Inflammatory macrophage treated with lipopolysaccharide for 4 hours (primary cell): ENCODE data around the gene TUBB4B.

Experiments
- DNase-seq: peaks from one replicate; pipeline ENCODE4 v3.0.0-alpha.2; 2020

Gene TUBB4B

DNA sequence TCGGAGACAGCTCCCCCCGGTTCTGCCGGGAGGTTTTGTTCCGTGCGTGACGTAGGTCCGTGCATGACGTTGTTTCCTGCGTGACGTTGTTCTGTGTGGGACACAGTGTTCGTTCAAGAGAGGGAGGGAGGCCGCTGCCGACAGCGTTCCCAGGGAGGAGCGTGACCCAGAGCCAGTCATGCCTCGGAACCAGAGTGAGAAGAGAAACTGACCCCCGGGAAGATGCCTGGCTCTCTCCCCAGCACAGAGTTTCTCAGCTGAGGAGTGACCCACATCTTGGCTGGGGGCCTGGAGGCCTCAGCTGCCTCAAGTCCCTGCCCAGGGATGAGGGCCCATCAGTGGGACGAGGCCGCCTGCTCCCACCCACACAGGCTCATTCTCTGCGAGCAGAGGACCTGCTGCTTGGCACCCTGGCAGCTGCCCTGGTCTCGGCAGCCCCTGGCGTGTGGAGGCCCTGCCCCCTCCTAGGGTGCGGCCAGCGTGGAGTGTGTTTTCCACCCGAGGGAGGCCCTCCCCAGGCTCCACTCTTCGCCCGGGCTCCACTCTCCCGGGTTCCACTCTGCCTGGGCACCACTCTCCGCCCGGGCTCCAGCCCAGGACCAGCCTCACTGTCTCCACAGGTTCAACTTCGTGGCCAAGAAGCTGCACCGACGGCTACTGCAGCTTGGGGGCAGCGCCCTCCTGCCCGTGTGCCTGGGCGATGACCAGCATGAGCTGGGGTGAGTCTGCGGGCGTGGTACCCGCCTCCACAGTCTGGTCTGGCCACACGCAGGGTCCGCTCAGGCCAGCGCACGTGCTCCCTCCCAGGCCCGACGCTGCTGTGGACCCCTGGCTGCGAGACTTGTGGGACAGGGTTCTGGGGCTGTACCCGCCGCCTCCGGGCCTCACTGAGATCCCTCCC, 27.7 kb upstream of the TUBB4B start:
- no peak for DNase-seq

DNA sequence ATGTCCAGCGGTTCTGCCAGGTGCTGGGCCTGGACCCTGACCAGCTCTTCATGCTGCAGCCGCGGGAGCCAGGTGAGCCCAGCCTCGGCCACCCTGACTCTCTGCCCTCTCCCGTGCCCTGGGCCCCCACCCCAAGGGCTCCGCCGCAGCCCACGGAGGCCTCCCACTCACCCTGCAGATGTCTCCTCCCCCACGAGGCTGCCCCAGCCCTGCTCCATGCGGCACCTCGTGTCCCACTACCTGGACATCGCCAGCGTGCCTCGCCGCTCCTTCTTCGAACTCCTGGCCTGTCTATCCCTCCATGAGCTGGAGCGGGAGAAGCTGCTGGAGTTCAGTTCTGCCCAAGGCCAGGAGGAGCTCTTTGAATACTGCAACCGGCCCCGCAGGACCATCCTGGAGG, 26.5 kb upstream of the TUBB4B start:
- DNase-seq, result no peak

DNA sequence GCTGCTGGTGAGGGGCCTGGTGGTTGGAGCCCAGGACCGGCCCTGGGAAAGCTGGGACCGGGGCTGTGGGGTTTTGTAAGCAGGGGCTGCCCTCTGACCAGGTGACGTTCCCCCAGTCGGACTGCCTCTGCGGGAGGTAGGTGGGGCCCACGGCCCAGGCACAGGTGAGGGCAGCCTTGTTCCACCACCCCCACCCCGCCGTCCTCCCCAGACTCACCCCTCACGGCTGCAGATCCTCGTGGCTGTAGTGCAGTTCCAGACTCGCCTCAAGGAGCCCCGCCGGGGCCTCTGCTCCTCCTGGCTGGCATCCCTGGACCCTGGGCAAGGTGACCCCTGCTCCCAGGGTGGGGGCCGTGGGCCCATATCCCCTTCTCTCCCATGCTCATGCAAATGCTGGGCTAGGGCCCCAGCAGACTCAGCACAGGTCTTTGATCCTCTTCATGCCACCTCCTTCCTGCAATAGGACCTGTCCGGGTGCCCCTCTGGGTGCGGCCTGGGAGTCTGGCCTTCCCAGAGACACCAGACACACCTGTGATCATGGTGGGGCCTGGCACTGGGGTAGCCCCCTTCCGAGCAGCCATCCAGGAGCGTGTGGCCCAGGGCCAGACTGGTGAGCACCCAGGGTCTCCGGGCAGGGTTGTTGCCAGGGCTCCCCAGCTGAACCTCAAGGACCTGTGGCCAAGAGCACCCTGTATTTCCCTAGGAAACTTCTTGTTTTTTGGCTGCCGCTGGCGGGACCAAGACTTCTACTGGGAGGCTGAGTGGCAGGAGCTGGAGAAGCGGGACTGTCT, 25.7 kb upstream of the TUBB4B start:
- no peak for DNase-seq

DNA sequence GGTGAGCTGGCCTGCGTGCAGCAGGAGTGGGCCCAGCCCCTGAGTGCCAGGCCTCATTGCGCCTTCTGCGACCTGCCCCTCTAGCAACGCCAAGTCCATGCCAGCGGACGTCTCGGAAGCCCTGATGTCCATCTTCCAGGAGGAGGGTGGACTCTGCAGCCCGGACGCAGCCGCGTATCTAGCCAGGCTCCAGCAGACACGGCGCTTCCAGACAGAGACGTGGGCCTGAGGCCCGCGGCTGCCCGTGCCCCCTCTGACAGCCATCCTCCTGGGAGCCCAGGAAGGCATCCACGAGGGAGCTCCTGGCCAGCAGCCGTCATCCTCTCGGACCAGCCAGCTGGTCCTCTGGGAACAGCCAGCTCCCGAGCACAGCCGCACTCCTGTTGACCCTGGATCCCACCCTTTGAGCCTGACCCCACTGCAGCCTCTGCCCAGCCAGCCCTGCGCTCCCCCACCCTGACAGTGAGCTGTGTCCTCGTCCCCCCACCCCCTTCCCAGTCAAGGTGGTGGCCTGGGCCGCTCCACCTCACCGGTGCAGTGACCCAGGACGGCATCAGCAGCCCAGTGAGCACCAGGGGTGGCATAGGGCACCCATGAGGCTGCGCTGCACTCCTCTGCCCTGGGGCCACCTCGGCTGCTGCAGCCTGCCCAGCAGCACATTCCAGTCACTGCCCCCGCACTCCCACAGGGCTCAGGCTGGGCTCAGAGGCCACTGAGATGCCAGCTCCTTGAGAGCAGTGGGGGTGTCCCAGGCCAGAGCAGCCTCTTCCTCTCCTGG, 24.7 kb upstream of the TUBB4B start:
- DNase-seq, result no peak

DNA sequence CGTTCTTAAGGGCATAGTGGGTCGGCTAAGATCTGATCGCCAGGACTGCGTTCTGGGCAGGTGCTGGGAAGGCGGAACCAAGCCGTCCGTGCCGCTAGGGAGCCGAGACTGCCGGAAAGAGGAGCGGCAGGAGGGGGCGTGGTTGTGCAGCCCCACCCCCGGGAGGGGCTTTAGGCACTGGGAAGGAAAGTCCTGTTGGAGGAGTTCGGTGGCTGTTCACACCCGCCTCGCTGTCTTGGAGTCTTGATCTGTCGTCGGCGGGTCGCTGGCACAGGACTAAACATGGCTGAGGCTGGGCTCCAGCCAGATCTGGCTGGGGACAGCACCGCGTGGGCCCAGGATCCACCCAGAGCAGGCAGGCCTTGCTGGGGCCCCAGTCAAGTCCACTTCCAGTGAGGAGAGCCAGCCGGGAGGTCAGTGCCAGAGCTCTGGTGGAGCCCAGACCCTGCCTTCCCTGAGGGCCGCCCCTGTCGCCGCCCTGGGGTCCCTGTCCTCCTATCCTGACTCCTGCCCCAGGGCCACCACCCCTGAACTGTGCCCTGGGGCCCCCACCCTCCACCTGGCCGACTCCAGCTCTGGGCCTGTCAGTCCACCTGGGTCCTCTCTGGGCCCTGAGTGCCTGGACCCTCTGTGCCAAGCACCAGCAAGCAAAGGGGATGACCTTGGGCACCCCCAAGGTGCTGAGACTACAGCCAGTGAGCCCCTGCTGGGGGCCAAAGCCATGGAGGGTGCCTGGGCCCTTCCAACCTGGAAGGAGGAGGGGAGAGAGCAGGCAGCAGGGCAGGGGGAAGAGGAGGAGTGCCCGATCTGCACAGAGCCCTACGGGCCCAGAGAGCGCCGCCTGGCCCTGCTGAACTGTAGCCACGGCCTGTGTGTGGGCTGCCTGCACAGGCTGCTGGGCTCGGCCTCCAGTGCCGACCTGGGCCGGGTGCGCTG, 23.5 kb upstream of the TUBB4B start:
- DNase-seq, result no peak

DNA sequence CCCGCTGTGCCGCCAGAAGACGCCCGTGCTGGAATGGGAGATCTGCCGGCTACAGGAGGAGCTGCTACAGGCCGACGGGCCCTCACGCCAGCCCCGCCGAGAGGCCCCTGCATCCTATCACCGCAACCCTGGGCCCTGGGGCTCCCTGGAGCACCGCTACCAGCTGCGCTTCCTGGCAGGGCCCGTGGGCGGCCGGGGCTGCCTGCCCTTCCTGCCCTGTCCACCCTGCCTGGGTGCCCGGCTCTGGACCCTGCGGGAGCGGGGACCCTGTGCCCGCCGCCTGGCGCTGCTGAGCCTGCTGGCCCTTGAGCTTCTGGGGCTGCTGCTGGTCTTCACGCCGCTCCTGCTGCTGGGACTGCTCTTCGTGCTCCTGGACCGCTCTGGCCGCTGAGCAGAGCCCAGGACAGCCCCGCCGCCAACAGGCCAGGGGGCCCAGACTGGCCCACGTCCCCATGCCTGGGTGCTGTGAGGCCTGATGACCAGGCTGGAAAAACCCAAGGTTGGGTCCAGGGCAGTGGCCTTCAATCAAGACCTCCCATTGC, 22.8 kb upstream of the TUBB4B start:
- no peak for DNase-seq

DNA sequence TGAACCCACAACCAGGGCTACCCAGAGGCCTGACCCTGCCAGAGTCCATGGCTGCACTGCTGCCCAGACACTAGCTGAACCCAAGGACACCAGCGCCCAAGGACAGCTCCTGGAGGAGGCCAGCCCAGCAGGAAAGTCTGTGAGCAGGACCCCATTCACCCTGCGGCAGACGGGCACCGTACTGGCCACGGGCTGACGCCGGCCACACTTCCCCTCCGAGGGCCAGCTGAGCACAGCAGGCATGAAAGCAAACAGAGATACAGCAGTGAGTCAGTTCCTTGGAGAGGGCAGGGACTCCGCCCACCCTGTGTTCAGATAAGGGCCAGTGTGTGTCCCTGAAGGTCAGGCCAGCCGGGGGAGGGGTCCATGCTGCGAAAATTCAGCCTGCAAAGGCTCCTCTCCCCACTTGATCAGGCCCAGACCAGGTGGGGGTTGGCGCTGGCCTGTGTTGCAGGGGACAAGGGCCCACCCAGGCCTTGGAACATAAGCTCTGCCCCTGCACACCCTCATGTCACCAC, 22.3 kb upstream of the TUBB4B start:
- peak; percentile 34 for DNase-seq

DNA sequence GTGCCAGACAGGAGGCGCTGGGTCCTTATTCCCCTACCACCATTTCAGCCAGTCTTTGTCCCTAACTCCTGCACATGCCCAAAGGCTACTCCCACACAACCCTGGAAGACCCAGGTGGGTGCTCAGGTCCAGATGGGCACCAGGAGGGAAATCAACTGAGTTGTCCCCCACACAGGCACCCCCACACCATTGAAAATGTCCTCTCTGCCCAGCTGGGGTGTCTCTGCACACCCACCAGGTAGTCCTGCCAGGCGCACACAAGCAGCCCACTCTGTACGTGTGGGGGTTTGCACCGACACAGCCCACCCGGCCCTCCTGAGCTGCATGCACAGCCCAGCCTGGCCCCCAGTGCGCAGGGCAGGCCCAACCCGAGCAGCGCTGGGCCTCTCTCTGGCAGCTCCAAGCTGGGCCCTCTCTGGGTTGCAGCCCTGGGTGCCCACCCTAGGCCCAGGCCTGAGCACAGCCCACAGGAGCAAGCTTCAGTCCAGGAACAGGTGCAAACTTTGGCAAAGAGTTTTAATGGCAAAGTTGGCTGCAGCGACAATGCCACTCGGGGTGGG, 21.2 kb upstream of the TUBB4B start:
- DNase-seq, result no peak

DNA sequence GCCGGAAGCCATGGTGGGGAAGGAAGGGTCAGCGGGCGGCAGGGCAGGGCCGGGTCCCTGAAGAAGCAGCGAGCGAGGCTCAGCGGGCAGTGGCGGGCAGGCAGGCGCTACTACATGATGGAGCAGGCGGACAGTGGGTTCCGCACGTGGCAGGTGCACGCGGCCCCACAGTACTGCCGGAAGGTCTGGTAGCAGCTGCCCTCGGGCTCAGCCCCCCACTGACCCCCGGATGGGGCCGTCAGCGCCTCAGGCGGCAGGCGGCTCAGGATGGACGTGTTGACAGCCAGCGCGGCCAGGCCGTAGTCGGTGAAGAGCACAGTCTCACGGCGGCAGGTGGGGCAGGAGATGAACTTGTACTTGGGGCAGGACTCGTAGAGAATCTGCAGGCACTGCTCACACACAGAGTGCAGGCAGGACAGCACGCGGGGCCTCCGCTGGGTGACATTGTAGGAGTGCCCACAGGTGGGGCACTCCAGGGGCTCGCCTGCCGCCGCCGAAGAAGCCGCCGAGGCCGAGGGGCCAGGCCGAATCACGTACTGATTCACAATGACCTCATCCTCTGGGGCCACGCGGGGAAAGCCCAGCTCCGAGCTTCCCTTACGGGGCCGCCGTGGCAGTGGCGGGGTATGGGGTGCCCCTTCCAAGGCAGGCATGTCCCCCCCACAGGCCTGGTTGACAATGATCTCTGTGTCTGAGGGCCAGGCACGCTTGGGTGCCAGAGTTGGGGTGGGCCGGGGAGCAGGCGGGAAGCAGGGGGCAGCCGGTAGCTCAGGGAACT, 20.6 kb upstream of the TUBB4B start:
- no peak for DNase-seq

DNA sequence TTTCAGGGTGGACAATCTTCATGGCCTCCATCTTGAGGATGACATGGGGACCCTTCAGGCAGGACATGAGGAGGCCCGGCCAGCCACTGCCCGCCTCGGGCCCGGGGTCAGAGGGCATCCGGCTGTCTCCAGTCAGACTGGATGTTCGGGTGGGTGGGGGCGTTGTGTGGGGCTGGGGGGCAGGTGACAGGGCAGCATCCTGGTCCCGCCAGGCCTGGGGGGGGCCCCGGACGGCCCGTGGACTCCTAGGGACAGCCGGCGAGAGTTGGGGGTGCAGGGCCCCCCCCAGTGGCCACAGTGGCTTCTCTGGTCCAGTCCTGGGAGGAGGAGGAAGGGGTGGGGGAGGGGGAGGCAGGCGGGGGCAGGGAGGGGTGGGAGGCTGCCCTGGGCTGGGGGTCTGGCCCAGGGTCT, 20.0 kb upstream of the TUBB4B start:
- no peak for DNase-seq

DNA sequence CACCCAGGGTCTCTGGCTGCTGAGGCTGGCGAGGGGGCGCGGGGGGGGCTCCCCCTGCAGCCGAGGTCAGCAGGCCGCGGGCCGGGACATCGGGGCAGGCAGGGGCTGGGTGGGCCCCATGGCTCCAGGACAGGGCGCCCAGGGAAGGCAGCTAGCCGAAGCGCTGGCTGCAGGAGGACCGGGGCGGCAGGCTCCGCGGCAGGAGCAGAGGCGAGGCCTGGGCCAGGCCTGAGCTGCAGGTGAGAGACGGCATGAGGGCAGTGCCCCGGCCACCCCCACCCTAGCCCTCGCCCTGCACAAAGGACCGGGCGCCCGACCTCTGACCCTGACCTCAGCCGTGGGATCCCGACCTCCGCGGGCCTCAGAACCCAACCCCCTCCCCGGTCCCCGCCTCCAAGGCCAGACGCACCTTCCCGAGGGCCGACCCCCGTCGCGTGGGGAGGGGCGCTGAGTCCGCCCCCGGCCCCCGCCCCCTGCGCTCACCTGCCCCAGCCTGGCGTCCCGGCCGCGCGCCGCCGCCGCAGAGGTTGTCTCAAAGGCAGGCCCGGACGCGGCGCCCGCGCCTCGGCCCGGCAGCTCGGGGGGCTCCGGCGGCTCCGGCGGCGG, 19.5 kb upstream of the TUBB4B start:
- DNase-seq, result no peak

DNA sequence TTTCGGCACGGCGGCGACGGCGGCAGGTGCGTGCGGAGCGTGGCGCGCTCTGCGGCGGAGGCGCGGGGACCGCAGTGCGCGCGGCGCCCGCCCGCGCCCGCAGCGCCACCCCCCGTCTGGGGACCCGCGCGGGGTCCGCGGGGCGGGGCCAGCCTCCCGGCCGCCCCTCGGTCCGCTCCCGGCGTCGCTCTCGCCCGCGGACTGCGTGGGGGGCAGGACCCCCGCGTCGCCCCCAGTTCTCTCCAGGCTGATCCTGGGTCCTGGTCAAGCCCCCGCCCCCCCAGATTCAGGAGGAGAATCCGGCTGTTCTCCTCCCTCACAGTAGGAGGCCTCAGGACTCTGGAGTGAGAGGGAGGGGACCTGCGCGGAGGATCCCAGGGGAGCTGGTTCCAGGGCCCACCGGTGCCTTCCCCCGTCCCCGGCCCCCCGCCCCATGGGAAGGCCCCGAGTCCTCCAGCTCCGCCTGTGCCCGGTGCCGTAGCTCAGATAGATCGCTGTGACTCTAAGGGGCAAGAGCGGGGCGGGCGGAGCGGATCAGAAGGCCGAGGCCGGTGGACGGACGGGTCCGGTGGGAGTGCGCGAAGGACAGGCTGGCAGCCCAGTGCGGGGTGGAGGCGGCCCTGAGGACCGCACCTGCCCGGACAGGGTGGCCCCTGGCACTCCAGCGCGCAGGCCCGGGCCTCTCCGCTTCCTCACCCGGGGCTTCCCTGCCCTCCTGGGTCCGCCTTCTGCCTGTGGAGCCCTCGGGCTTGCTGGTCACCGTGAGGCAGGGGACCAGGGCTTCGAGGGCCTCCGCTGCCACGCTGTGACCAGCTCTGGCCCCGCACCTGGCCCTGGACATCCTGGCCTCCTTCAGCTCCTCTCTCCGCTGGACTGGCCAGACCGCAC, 18.7 kb upstream of the TUBB4B start, which contains the start of gene RNF208:
Gene RNF208, minus strand, starts transcription at position 51 of the 888 bp plus-strand sequence. CDS start 1,028 bp downstream, outside the sequence.
- no peak for DNase-seq

DNA sequence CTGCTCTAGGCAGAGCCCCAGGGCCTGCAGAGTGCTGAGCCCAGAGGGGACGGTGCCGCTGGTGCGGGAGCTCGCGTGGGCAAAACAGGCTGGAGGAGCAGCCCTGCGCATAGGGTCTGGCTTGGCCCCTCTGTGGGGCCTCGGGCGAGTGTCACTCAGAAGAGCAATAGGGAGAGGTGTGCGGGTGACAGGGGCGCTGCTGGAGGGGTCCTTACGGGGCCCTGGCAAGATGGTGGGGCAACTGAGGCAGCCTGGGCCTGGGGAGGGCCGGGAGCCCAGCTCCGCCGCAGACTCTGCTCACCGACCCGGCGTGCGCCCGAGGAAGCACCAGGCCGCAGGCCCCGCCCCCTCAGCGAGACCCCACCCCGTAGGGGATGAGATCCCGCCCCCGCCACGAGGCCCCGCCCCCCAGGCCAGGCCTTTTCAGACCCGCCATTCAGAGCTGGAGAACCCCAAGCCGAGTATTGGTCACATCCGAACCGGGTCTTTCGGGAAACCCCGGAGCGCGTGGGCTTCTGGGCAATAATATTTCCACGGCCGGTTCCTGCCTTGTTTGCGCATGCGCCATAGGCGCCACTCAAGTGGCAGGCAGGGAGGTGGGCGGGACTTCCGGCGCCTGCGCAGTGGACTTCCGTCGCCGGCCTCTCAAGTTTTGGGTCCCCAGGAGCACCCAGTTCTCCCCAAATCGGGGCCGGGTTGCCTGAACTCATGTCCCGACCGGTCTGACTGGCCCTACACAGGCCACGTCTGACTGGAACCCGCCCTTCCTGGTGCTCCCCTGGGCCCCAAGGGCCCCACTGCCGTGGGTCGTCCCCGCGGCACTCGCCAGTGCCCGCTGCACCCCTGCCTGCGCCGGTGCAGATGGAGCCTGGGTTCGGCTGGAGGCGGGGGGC, 17.8 kb upstream of the TUBB4B start:
- peak; percentile 100 for DNase-seq

DNA sequence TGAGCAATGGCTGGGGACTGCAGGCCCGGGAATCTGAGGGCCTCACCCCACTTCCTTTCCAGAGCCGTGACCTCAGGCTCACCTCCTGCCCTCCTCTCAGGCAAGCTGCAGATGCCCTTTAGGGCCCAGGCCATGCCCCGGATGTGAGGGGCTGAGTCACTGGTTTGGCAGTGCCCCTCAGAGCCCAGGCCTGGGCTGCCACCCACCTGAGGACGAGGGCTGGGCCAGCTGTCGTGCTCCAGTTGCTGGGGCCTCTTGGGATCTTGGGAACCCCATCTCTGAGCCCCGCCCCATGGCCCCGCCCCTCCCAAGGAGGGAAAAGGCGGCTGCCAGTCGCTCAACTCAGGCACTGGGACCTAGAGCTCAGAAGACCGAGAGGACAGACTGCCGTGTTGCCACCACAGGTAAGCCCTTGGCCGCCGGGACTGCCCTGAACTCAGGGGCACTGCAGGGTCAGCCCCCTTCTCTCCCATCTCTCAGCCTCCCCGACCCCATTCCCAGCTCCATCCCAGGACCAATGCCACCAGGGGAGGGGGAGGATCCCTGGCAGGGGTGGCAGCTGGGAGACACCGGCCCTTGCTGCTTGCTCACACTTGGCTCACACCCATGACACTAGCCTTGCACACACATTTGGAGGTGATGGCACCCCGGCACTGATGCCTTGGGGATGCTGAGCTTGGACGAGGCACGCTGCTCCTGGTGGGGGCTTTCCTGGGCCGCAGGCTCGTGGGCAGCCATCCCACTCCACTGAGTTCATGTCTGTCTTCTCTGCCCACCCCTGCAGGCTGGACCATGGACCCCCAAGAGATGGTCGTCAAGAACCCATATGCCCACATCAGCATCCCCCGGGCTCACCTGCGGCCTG, 16.0 kb upstream of the TUBB4B start, which contains the start of gene CYSRT1:
Gene CYSRT1, plus strand, starts transcription at position 345 of the 865 bp plus-strand sequence. Its CDS starts 448 bp downstream, at position 793.
- no peak for DNase-seq

DNA sequence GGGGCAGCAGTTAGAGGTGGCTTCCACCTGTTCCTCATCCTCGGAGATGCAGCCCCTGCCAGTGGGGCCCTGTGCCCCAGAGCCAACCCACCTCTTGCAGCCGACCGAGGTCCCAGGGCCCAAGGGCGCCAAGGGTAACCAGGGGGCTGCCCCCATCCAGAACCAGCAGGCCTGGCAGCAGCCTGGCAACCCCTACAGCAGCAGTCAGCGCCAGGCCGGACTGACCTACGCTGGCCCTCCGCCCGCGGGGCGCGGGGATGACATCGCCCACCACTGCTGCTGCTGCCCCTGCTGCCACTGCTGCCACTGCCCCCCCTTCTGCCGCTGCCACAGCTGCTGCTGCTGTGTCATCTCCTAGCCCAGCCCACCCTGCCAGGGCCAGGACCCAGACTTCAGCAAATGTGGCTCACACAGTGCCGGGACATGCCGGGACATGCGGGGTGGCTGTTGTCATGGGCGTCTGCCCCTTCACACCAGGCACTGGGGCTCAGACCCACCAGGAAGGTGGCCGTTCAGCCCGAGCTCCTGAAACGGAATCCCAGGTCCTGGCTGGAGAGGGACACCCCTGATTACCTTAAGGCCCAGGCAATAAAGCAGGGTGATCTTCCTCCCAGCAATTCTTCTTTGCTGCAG, 15.3 kb upstream of the TUBB4B start:
- no peak for DNase-seq
